Measurements from ENCODE around the gene RO60.

- no peak for TF ChIP-seq CTCF (IDR thresholded peaks at IDR 0.05; ENCODE audit: insufficient read depth, low read length)
- no peak for TF ChIP-seq REST (IDR thresholded peaks at IDR 0.05; ENCODE audit: insufficient replicate concordance, low read depth)
- TF ChIP-seq POLR2AphosphoS5 (IDR thresholded peaks at IDR 0.05; ENCODE audit: low read depth) = no peak
- no peak for TF ChIP-seq GABPA (IDR thresholded peaks at IDR 0.05; ENCODE audit: low read depth)
- no peak for TF ChIP-seq SPI1 (IDR thresholded peaks at IDR 0.05; ENCODE audit: borderline replicate concordance, low read depth)
Observed at GRCh38 chr1:193065954-193066353, 6.5 kb downstream of the RO60 start.
